ENCODE results near the gene ASGR2.
"Not testable (repeated sequence)": the region's sequence is repeated elsewhere in the genome, so short reads cannot be mapped to it uniquely, and the experiment has no call there.

The ASGR2 gene

GRCh38 chr17:7123844-7124243 lies 9.2 kb upstream of the ASGR2 start:
- DNase-seq = no peak

- no peak for DNase-seq
Observed at GRCh38 chr17:7122381-7122780, 7.8 kb upstream of the ASGR2 start.

GRCh38 chr17:7120635-7121034 lies 6.0 kb upstream of the ASGR2 start:
- DNase-seq = not testable (repeated sequence)

- DNase-seq = no peak
Observed at GRCh38 chr17:7120123-7120522, 5.5 kb upstream of the ASGR2 start.

GRCh38 chr17:7119314-7119713 lies 4.7 kb upstream of the ASGR2 start:
- no peak for DNase-seq

- no peak for DNase-seq
Observed at GRCh38 chr17:7114875-7115614, 423 bp upstream of the ASGR2 start.

- no peak for DNase-seq
Observed at GRCh38 chr17:7113273-7114071, 1.1 kb downstream of the ASGR2 start.

- DNase-seq = no peak
Observed at GRCh38 chr17:7112510-7113108, 2.0 kb downstream of the ASGR2 start.

GRCh38 chr17:7111784-7112509 lies 2.7 kb downstream of the ASGR2 start:
- DNase-seq = no peak

GRCh38 chr17:7110617-7111306 lies 3.9 kb downstream of the ASGR2 start:
- no peak for DNase-seq

- DNase-seq = no peak
Observed at GRCh38 chr17:7109461-7110322, 4.9 kb downstream of the ASGR2 start.

GRCh38 chr17:7108981-7109380 lies 5.6 kb downstream of the ASGR2 start:
- no peak for DNase-seq

GRCh38 chr17:7108560-7108925 lies 6.1 kb downstream of the ASGR2 start:
- DNase-seq = no peak

- DNase-seq = no peak
Observed at GRCh38 chr17:7107795-7108559, 6.6 kb downstream of the ASGR2 start.

GRCh38 chr17:7107012-7107754 lies 7.4 kb downstream of the ASGR2 start:
- no peak for DNase-seq

- no peak for DNase-seq
Observed at GRCh38 chr17:7102421-7102820, 12.2 kb downstream of the ASGR2 start.

- DNase-seq = no peak
Observed at GRCh38 chr17:7101531-7101930, 13.1 kb downstream of the ASGR2 start.

- DNase-seq = not testable (repeated sequence)
Observed at GRCh38 chr17:7100641-7101379, 13.8 kb downstream of the ASGR2 start.

- no peak for DNase-seq
Observed at GRCh38 chr17:7098802-7099459, 15.7 kb downstream of the ASGR2 start.

Data from CD4-positive, alpha-beta T cell treated with Interleukin-21 for 1 hour (primary cell).